NOMO-1 (cell line): ENCODE data around the gene PTPRU.

Experiments
- DNase-seq, 2 experiments: peaks; one replicate each; lab custom pipeline; 2025; ENCODE audit not compliant: unreplicated experiment in 2 of 2; lab: John Stamatoyannopoulos, UW

Gene PTPRU

GRCh38 chr1:29235955-29236711 is at the start of gene PTPRU:
TSS of gene PTPRU (plus strand) at chr1:29236522. CDS start at chr1:29236645, 123 bp downstream.
- DNase-seq = peak; percentile 35 to 71

DNA sequence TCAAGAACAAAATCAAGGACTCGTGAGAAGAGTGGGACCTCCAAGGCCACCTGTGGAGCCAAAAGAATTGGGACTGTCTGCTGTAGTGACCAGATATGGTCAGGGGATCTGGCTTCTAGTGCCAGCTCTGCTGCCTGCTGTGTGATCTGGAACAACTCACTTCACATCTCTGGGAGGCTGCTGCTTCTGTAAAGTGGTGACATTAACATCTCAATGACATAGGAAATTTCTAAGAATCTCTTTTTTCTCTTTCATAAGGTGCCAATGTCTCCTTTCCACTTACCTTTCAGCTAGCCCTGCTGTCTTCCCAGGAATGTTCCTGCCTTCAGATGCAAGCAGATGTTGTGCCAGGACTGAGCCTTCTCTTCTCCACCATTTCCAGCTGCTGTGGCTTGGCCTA is 49.6 kb upstream of the PTPRU start:
- DNase-seq = no peak

- DNase-seq = no peak
These were observed 45.6 kb upstream of the PTPRU start for GRCh38 chr1:29190718-29191117.

DNA sequence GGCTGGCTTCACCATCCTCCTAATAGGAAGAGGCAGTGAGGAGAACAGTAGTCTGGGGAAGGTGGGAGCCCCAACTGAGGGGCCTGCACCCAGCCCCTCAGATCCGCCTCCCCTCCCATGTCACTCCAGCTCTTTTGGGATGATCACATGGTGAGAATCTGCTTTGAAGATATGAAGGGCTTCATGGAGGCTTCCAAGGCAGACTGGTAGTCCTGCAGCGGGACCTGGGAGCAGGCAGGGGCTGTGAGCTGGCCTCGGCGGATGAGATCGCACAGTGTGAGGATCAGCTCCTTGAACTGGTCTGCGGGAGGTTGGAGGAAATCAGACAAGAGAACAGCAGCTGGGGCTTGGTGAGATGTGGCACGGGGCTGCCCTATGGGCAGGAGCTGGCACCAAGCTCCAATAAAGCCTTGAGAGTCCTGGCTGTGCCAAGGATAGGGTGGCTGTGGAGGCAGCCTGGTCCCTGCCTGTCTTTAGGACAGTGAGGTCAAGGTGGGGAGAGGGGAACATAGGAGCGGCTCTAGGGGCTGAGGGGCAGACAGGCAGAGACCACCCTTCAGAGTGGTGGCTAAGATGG is 42.4 kb upstream of the PTPRU start:
- DNase-seq = no peak

- DNase-seq = no peak
These were observed 40.4 kb upstream of the PTPRU start for GRCh38 chr1:29195881-29196291.

DNA sequence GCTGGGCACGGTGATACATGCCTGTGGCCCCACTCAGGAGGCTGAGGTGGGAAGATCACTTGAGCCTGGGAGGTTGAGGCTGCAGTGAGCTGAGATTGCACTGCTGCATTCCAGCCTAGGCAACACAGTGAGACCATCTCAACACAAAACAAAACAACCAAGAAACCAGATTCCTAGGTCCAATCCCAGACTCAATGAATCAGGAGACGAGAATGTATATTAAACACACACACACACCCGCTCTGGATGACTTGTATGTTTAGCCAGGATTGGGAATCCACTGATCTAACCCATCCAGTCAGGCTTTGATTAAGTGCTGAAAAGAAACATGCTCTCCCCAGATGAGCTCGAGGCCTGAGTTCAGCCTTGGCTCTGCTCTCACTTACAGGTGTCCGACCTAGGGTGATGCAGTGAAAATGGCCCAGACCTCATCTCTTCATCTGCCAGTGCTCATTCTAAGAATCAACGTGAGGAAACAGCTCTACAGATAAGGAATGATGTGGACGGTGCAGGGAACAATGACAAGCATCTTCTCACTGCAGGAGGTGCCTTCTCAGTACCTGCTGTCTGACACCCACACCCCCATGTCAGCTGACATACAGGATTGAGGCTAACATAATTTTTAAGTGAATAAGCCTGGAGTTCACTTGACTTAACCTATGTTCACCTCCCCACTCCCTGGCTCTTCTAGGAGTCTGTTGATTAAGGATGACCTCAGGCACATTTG is 39.3 kb upstream of the PTPRU start:
- DNase-seq = no peak

- peak in 1 of 2 experiments; percentile 6 for DNase-seq
These were observed 38.8 kb upstream of the PTPRU start for GRCh38 chr1:29197590-29197924.

GRCh38 chr1:29197993-29198392 is 38.3 kb upstream of the PTPRU start:
- DNase-seq = no peak

DNA sequence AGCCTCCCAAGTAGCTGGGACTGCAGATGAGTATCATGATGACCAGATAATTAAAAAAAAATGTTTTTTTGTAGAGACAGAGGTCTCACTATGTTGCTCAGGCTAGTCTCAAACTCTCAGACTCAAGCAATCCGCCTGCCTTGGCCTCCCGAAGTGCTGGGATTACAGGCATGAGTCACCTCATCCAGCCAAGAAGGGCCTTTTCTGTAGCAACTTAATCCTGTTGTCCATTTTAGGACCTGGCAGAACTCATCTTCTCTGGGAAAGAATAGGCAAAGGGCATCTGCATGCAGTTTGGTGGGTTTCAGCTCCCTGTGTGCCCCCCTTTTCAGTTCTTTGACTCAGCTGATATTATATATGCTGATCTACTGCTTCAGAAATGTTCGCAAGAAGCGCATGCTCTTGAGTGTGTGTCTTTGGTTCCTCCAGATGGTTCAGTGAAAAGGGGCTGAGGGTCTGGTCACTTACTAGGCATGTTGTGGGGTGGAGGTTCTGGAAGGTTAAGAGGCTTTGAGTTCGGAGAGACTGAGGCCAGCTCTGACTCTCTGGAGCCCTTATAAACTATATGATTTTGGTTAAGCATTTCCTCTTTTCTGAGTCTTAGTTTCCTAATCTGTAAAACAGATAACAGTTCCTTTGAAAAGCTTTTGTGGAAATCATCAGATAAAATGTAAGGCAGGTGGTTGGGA is 35.3 kb upstream of the PTPRU start:
- DNase-seq = no peak

- DNase-seq = no peak
These were observed 34.7 kb upstream of the PTPRU start for GRCh38 chr1:29201595-29202051.

- peak; percentile 29 to 71 for DNase-seq
These were observed 34.3 kb upstream of the PTPRU start for GRCh38 chr1:29202053-29202452.

- DNase-seq = peak; percentile 75 to 89
These were observed 33.6 kb upstream of the PTPRU start for GRCh38 chr1:29202584-29203340.

DNA sequence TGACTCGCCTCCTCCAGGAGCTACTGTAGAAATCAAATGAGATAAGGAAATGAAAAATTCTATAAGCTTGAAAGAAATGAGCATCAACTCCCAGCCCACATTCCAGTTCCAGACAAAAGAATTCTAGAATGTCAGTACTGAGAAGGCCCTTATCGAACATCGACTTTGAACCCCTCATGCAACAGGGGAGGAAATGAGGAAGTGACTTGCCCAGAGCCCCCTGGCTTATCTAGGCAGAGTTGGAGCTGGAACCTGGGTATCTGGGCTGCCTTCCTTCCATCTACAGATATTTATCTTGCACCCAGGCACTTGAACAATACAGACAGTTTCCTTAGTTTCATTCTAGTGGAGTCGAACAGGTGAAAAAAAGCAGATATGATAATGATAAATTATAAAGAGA is 27.9 kb upstream of the PTPRU start:
- DNase-seq = no peak

DNA sequence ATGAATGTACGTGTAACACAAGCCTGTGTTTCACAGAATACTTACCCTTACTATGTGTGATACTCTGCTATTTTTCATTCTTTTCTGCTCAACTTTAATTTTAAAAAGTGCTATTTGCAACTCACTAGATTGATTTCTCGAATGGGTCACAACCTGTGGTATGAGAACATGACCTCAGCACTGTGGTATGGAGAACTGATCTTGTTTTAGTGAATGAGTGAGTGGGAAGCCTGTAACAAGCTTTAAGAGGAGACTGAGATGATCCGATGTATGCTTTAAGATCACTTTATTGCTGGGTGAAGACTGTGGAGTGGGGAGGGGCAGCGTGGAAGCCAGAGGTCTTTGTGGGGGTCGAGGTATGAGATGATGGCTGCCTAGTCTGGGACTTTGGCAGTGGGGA is 27.1 kb upstream of the PTPRU start:
- DNase-seq = no peak

GRCh38 chr1:29210278-29211085 is 25.8 kb upstream of the PTPRU start:
- no peak for DNase-seq

DNA sequence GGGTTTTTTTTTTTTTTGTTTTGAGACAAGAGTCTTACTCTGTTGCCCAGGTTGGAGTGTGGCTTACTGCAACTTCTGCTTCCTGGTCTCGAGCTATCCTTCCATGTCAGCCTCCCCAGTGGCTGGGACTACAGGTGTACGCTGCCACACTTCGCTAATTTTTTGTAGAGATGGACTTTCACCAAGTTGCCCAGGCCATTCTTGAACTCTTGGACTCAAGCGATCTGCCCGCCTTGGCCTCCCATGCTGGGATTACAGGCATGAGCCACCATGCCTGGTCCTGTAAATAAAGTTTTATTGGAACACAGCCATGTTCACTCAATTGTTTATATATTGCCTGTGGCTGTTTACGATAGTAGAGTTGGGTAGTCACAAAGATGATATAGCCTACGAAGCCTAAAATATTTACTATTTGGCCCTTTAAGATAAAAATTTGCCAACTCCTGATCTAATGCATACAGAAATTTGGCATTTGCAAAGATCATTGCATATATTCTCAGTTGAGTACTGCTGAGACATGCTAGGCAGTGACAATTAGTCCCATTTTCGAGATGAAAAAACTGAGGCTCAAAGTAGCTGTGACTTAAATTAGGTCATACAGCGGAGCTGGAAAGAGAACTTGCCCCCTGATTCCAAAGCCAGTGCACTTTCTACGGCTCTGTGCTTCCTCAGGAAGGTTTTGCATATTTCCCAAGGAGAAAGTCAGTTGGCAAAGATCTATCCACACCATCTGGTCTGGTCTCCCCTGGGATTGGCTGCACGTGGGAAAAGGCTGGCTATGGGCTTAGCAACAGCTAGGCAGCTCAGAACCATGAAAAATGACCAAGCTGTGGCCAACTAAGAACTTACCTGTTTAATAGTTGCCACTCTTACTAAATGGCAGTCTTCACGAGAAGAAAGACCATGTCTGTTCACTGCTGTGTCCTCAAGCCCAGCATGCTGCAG is 25.0 kb upstream of the PTPRU start:
- DNase-seq = no peak

GRCh38 chr1:29213055-29213454 is 23.3 kb upstream of the PTPRU start:
- DNase-seq = no peak

DNA sequence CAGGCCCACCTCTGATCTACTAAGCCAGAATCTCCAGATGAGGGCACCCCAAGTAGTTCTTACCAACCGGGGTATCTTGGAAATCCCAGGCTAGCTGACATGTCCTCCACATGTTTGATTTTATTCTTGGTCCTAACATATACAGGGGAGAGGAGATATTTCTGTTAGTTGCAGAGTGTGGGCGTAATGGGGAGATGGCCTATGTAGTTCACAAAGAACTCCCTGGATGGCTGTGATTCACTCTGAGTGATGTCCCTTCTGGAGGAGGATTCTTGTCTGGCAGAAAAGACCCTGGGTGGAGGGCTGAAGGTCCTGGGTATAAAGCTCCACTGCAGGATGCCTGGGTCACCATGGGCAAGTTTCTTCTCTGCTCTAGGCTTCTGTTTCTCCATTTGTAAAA is 18.7 kb upstream of the PTPRU start:
- DNase-seq = no peak

DNA sequence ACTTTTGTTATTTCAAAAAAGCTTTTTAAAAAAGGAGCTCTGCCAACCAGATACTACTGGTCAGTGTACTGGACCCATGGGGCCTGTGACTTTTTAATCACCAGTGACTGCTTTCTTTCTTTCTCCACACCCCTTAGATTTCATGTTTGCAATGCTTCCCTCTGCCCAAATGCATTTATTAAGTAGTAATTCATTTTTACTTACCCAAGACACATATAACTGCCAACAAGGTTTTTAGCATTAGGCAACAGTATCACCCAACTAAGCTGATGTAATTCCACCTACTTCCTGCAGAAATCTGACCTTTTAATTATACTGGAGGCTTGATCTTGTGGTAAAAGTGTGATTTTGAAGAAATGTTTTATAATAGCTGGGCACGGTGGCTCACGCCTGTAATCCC is 18.1 kb upstream of the PTPRU start:
- peak; percentile 47 to 60 for DNase-seq
